DMS79 (cell line): Measurements from ENCODE around the gene PMVK.
A peak's percentile ranks its signal among the peaks of the same experiment; 100 is the strongest.
"Not testable (repeated sequence)": the region's sequence is repeated elsewhere in the genome, so short reads cannot be mapped to it uniquely, and the experiment has no call there.

Source experiments
- DNase-seq: peaks from one replicate; lab custom pipeline; 2025; lab: John Stamatoyannopoulos, UW

The PMVK gene

DNA sequence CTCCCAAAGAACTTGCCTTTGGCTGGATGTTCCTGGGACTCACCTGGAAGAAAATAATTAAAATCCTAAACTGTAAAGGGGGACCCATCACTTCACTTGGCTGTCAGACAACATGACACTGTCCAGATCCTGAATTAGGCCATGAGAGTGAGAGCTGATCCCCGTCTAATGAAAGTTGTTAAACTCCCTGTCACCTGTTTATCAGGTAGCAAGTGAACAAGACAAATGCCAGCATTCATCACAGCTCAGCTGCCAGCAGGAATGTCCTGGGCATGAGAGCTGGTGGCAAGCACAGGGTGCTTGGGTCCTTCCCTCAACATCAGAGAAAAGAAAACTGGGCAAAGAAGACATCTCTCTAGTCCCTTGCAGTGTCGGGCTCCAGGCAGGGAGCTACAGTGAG lies 23.8 kb downstream of the PMVK start:
- no peak for DNase-seq

DNA sequence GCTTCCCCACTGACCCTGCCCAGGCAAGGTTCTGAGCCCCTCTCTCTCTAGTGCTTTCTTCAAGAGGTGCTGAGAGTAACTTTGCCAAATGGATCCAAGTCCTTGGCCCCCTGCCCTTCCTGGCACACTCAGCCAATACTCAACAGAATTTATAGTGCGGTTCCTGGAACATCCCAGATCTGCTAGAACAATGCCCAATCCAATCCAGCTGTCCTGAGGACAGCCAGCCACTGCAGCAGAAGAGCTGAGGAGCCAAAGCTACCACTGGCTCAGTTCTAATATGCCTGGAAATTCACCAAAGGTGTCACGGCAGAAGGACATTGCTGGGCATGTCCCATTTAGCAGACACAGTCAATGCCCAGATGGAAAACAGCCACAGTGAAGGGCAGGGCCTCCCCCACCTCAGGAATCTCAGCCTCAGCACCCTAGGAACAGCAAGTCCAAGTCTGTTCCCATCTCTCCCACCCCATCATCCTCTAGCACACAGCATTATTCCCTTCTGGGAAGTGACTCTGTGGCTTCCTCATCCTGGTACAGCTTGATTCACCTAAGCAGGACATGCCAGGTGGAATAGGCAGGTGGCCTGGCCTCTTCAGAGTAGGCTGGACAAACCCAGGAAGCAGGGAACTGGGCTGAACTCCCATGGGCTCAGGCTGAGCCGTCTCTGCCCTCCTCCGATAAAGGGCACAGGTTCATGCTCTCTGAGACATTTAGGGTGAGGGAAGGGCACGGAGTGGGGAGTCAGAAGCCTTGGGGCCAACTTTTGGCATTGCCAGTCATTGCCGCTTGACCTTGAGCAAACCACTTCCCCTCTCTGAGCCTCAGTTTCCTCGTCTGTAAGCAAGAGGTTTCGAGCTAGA lies 24.6 kb downstream of the PMVK start:
- no peak for DNase-seq

DNA sequence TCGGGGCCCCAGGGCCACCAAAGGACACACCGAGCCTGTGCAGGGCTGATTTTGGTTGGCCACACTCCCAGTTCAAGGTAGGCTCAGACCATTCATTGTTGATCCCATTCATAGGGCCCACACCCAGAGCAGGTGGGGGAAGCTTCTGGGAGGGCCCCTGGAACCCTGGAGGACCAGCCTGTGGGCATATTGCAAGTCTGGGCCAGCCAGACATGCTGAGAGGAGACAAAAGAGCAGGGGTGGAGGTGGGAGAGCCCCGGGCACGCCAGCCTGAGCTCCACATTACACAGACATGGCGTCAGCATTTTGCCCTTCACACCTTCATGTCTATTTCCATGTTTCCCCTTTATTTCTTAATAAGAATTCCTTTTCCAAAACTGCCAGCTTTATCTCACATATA lies 25.7 kb downstream of the PMVK start:
- no peak for DNase-seq

DNA sequence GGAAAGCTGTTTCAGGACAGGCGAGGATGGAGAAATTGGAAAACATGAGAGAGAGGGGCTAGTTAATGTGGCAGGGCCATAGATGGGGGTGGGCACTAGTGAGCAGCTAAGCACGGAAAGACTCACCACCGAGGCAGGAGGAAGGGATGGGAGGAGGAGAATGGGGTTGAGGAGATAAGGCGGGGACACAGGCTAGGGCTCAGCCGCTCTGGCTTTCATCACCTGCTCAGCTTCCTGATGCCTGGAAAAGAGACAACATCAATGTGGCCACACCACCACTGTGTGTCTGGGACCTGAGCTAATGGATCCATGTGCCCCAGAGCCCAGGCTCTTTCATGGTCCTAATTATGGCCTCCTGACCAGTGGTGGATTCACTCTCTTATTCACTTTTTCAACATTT lies 27.6 kb downstream of the PMVK start:
- no peak for DNase-seq

DNA sequence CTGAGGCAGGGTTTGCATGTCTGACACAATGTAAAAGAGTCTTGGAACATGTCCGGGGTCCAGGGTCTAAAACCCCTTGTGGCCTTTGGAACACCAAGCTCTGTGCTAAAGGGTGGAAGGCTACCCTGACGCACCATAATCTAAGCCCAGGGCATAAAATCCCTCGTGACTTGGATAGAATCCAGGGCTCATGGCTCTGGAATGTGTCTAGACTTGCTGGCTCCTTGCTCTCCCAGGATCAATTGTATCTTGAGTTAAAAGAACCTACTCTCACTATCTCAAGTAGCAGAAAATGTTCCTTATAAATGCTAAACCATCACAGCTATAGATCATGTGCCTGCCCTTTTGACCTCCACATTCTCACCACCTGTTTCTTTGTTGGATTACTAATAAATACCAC lies 28.4 kb downstream of the PMVK start:
- not testable (repeated sequence) for DNase-seq

DNA sequence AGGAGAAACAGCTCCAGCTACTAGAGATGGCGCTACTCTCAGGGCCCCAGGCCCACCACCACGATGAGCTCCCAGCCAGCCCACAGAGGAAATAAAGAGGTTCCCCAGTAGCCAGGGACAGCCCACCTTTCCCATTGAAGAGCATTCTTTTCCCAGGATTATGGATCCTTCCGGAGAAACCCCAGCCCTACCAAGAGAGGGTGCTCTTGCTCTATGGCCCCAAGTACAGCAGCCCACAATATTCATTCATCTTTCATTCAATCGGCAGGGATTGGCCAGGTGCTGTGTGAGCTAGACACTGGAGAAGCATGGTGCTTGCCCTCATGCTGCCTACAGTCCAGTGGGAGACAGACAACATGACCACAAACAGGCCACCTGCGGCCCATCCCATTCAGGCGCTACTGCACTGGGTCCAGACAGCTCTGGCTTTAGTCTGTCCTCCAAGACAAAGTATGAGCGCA lies 29.9 kb downstream of the PMVK start:
- no peak for DNase-seq

DNA sequence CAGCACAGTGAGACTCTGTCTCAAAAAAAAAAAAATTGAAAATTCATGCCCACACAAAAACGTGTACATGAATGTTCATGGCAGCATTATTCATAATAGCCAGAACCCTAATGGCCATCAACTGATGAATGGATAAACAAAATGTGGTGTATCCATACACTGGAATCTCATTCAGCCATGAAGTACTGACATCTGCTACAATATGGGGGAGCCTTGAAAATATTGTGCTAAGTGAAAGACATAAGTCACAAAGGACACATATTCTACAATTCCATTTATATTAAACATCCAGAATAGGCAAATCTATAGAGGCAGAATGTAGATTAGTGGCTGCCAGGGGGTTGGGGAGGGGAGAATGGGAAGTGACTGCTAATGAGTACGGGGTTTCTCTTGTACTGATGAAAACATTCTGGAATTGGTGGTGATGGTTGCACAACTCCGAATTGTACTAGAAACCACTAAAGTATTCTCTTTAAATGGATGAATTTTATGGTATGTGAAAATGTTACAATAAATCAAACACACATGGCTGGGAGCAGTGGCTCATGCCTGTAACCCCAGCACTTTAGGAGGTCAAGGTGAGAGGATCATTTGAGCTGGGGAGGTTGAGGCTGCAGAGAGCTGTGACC lies 33.5 kb downstream of the PMVK start:
- no peak for DNase-seq

DNA sequence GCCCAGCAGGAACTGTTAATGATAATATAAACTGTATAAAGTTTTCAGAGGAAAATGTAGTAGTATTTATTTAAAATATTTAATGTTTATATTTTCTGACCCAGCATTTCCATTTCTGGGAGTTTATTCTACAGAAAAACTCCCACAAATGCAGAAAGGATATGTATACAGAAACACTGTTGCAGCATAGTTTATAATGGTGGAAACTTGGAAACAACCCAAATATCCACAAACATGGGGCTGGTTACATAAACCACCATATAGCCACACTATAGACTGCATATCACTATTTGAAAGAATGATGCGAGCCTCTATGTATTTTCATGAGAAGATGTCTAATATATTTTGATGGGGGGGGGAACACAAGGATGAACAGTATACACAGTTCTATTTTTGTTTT lies 34.9 kb downstream of the PMVK start:
- DNase-seq = no peak

DNA sequence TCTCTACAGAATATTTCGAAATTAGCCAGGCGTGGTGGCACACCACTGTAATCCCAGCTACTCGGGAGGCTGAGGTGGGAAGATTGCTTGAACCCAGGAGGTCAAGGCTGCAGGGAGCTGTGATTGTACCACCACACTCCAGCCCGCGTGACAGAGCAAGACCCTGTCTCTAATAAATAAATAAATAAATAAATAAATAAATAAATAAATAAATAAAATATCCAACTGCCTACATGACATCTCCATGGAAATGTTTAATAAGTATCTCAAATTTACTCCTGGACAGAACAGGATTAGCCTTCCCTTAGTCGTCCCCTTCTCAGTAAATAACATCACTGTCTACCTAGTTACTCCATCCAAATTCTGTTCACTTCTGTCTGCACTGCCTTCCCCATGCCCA lies 37.5 kb downstream of the PMVK start:
- no peak for DNase-seq

DNA sequence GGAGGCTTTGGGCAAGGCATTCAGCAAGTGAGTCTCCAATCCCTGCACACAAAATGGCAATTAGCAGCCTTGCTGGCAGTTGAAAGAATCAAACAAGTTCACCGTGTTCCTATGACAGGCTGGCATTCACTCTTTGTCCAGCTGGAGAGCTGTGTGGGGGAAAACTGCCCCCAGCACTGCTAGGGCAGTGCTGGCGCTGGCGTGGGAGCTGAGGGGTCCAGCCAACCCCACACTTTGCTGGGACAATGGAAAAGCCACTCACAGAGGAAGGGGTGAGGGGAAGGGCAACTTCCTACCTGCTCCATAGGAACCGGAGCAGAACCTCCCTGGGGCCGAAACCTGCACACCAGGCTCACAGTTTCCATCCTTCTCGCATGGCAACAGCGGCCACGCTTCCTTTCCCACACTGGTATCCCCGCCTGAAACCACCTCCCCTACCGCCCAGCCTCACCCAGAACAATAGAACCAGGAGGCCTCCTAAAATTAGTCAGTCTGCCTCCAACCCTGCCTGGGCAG lies 39.7 kb downstream of the PMVK start:
- no peak for DNase-seq

DNA sequence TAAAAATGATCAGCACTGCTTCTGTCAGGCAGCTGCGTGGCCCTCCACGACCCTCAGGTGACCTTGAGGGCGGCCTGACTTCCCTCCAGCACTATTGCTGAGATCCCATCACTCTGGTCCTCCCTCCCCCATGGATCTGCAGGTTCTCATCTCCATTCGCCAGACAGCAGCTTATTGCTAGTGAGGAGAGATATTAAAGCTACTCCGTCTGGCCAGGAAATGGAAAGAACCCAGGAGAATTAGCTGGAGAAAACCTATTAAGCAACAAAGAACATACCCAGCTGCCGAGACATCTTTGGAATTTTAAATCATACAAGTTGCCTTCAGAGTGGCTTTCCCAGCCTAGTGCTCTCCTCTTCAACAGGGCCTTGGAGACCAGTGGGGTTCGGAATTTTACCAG lies 40.7 kb downstream of the PMVK start:
- no peak for DNase-seq

DNA sequence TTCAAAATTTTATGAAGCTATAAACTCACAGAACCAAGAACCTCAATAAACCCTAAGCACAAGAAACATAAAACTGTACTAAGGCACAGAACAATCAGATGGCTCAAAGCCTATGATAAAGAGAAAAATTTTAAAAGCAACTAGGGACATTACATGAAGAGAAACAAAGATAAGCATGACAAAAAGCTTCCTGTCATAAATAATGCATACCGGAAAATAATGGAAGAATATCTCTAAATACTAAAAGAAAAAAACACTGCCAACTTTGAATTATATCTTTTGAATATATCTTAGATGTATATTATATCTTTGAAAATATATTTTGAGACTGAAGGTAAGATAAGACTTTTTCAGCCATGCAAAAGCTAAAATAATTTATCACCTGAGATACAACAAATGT lies 45.1 kb downstream of the PMVK start:
- DNase-seq = no peak

DNA sequence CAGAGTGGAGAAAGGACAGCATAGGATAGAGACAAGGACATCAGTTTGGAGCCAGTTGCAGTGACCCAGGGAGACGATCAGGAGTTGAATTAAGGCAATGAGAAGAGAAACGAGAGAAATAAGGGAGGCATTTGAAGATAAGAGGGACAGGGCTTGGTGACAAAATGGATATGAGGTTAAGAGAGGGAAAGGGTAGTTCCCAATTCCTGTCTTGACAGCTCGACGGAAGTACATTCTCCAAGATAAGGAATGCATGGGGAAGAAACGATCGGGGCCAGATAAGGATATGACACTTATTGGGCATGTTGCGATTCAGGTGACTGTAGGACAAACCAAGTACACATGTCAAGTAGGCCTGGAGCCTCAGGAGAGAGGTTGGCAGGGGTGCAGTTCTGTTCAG lies 47.8 kb downstream of the PMVK start:
- no peak for DNase-seq

DNA sequence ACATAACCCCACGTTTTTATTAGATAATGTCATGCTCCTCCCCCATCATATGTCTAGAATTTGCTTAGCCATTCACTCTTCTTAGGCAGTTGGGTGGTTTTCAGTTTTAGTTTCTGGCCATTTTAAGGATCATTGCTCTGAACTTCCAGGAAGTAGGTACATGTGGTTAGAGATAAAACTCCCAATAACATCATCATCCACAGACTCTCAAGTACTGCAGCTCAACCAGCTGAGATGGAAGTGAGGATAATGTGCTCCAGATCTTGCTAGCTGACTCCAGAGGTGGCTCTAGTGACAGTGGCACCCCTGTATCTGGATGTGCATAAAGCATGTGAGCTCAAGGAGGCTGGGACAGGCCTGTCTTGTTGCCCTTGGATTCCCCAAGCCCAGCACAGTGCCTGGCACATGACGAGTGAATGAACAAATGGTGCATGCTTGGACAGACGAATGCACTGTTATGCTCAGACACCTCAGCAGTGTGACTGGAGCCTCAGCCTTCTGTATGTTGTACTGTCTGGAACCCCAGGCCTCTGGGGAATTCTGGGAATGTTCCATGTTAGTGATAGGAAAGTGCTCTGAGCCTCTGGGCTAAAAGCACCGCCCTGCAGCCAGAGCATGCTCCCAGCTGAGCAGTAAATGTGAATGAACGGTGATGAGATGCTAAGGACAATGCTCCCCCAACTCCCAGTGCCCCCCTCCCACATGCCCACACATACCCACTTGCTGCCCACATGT lies 50.1 kb downstream of the PMVK start:
- no peak for DNase-seq

DNA sequence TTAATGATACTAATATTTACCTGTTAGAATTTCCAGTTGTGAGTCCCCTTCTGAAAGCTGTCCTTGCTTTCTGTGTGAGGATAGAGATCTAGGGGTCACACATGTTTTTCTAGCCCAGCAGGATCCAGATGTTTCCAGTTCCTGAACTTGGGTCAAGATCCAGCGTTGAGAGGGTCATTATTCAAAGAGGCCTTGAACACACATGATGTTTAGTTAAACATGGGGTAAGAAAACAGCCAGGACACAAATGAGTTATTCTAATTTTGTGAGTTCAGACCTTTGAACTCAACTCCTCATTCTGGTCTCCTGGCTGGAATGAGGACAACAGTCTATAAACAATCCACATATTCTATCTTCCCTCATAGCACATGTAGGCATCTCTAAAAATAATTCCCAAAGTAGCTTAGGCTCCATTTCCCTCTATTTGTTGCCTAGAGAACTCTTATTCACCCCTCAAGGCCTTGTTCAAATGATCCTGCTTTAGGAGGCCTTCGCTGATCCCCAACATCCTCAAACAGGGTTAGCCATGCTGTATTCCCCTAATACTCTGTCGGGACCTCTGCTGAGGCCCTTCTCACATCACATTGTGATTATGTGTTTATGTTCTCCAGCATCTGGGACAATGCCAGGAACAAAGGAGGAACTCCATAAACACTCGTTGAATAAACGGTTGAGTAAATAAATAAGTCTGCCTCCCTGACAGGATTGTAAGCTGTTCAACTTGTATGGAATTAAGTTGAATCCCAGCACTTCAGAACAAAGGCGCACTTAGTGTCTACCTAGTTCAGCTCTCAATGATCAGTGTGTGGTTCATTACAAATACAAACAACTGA lies 51.4 kb downstream of the PMVK start:
- peak; percentile 77 for DNase-seq

DNA sequence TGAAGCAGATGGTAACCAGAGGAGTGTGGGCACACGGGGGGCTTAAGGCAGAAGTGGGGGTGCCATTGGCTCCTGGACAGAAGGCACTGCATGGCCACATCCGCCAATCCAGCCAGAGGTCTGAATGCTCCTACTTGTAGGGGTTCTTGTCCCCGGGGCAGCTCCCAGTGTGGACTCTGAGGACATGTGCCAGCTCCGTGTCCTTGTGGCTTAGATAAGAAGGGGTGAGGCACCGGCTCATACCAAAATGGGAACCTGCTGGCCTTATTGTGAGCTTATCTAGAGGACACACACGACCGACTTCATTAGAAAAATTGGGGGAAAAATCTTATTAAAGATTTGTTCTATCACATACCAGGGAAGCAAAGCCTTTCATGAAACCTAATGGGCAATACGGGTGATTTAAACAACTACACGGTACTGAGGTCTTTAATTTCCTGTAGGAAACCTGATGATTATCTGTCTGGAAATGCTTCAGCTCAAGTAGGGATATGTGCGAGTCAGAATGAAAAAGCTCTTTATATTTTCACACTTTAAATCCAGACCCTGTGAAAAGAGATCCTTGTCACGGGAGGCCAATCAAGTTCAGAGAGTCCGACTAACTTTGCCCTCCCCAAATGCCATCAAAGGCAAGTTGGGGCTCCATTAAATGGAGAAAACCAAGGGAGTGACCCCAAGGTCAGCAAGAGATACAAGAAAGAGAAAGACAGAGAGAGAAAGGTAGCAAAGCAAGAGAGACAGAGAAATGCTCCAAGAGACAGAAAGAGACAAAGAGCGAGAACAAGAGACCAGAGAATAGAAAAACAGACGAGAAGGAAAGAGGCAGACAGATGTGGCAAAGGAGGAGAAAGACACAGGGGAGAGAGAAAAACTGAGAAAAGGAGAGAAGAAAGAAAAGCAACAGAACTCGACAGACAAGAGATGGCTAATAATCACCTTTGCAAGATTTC lies 52.3 kb downstream of the PMVK start:
- DNase-seq = no peak

DNA sequence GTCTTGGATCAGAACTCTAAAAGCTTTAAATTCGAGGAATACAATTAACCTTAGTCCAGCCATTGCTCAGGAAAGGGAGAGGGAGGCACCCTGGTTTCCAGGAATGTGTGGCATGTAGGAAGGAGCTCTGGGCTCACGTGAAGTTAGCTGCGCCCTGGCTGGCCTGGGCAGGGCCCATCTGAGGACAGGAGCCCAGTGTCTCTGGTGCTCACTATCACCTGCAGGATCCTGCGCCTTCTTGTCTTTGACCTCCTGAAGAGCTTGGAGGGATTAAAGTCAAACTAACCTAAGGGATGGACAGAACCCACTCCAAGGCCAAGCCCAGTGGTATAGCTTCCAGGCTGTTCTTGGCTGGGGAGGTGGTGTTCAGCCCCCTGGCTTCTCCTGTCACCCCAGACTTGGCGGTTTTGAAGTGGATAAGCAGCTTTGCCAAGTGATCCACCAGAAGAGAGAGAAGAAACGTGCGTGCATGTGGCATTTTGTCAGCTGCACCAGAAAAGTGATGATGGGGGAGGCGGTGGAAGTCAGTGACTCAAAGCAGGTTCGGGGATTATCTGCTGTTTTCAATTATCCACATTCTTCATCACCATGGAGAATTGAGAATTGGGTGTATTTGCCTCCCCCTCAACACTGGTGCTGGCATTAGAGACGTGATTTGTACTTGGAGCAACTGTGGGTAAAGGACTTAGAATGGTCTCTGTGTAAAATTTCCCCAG lies 54.5 kb downstream of the PMVK start:
- no peak for DNase-seq

DNA sequence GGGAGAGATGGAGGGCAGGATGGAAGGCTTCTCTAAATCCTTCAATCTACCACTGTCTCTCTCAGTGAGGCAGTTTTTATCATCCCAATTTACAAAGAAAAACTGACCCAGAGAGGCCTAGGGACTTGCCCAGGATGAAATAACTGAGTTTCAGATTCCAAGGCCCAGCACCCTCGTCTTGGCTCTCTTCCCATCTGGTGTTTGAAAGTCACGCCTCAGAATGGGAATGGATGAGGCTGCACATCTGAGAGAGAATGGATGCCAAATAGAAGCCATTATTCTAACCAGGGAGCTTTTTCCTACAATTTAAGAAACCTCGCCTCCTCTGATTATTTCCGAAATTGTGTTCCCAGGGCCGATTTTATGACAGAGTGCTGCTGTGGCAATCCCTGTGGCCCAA lies 55.8 kb downstream of the PMVK start:
- no peak for DNase-seq

DNA sequence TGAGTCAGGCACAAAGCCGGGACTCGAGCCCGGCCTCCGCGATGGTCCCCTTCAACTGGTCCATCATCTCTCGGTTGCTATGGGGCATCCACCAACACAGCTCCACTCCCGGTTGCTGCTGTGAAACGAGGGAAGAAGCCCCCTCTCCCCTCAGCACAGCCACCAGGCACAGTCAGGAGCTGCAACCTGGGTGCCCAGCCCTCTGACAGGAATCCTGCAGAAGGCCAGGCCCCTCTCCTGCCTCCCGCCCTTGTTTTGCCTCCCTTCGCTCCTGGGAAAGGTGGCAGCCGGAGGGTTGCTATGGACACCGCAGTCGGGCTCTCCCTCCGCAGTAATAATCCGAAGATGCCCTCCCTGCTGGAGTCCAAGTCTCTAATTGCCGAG lies 57.5 kb downstream of the PMVK start:
- DNase-seq = no peak
